GM23248 (cell line): Measurements from ENCODE around the gene PLEKHH1.

Experiments
- EZH2 ChIP-seq: fragments of 200-600 bp; sonication (generic); IDR thresholded peaks from 2 replicates; pipeline ENCODE4 v1.6.1; 2018; ENCODE audit warnings: antibody characterized with exemption, mild to moderate bottlenecking; ENCODE audit not compliant: insufficient read depth, poor library complexity, severe bottlenecking
- EZH2phosphoT487 ChIP-seq: fragments of 200-600 bp; sonication (generic); IDR thresholded peaks from 2 replicates; pipeline ENCODE4 v1.6.1; 2018; ENCODE audit warnings: antibody characterized with exemption, moderate library complexity, mild to moderate bottlenecking, low read depth; ENCODE audit not compliant: insufficient read depth

DNA sequence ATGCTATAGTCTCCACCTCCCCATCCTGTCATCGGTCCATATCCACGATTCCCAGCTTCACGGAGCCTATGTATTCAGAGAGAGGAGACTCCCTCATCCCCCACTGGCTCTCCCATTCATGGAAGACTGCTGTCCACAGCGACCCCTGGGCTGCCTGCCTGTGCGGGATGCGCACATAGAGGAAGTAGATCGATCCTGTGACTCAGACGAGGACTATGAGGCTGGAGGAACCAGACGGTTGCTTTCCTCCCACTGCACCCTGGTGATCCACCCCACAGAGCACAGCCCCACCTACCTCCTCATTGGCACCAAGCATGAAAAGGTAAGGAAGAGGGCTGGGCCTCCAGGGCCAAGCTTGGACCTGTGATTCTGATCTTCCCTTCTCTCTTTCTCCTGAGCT lies 42.6 kb downstream of the PLEKHH1 start:
- TF ChIP-seq EZH2, result no peak
- no peak for TF ChIP-seq EZH2phosphoT487
